ENCODE measurements around the gene GZMM. TPM values are rescaled to one million over a fixed set of nuclear protein-coding genes. Genes with fewer than 3 reads are reported as not detected.

Gene GZMM
- total RNA-seq, 4 donors from 2014 or later = 0.50 to 0.58 TPM; not detected in 2

DNA sequence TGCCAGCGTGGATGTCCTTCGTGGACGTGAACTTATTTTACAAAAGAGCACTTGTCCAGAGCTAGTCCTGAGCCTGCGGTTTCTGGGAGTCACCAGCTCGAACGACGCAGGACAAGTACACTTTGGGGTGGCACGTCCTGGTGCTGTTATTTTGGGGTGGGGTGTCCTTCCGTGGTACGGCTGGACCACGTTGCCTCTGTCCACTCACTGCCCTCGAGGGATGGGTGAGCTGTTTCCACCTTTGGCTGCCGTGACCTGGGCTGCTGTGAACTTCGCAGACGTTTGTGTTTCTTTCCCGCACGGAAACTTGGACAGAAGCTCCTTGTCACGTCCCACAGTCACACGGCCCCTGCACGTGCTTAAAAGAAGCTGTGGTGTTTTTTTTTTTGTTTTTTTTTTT is 11.0 kb downstream of the GZMM start:
- H3K27ac ChIP-seq (replicated peaks in 1 of 4) = no peak overlapping the region
- 78% methylated on average over 20 of the region's 20 CpGs for WGBS
- H3K36me3 ChIP-seq = no peaks in the 10 kb centered on the region
- intact Hi-C loops (cut with DNase I) = no loop called here
- H3K9me3 ChIP-seq = no peaks in the 10 kb centered on the region
- no peak for DNase-seq (ENCODE audit: extremely low spot score)
- H3K27me3 ChIP-seq = peaks cover 0 to 14% (median 0%) of the 10 kb centered on the region in 4 donors
- H3K4me3 ChIP-seq = no peak overlapping the region
- H3K4me1 ChIP-seq = peaks cover 14 to 22% (median 16%) of the 10 kb centered on the region in 4 donors
- TF ChIP-seq POLR2AphosphoS5 (IDR thresholded peaks at IDR 0.05) = no peak
- TF ChIP-seq POLR2A (IDR thresholded peaks at IDR 0.05; ENCODE audit: low read depth) = no peak
- no peak for TF ChIP-seq EP300 (IDR thresholded peaks at IDR 0.05)
- TF ChIP-seq, protein P1, sequence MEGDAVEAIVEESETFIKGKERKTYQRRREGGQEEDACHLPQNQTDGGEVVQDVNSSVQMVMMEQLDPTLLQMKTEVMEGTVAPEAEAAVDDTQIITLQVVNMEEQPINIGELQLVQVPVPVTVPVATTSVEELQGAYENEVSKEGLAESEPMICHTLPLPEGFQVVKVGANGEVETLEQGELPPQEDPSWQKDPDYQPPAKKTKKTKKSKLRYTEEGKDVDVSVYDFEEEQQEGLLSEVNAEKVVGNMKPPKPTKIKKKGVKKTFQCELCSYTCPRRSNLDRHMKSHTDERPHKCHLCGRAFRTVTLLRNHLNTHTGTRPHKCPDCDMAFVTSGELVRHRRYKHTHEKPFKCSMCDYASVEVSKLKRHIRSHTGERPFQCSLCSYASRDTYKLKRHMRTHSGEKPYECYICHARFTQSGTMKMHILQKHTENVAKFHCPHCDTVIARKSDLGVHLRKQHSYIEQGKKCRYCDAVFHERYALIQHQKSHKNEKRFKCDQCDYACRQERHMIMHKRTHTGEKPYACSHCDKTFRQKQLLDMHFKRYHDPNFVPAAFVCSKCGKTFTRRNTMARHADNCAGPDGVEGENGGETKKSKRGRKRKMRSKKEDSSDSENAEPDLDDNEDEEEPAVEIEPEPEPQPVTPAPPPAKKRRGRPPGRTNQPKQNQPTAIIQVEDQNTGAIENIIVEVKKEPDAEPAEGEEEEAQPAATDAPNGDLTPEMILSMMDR (IDR thresholded peaks at IDR 0.05) = no peak

GRCh38 chr19:555474-555808 is 11.6 kb downstream of the GZMM start:
- intact Hi-C loops (cut with DNase I) = no loop called here
- Histone ChIP-seq H3K27me3 (peaks cover 0 to 14% (median 0%) of the 10 kb centered on the region in 4 donors), H3K27ac (replicated peaks in 1 of 4) (no peak overlapping the region), H3K4me3 (no peak overlapping the region), H3K4me1 (peaks cover 14 to 22% (median 16%) of the 10 kb centered on the region in 4 donors), H3K9me3 (no peaks in the 10 kb centered on the region), H3K36me3 (no peaks in the 10 kb centered on the region)
- no peak for TF ChIP-seq POLR2A (IDR thresholded peaks at IDR 0.05; ENCODE audit: low read depth)
- TF ChIP-seq POLR2AphosphoS5 (IDR thresholded peaks at IDR 0.05) = no peak
- TF ChIP-seq EP300 (IDR thresholded peaks at IDR 0.05) = no peak
- TF ChIP-seq, protein P1 (IDR thresholded peaks at IDR 0.05) = no peak
- WGBS = 94% methylated on average over 14 of the region's 14 CpGs
- no peak for DNase-seq (ENCODE audit: extremely low spot score)

GRCh38 chr19:556611-557382 is 12.9 kb downstream of the GZMM start:
- Histone ChIP-seq H3K4me3 (no peak overlapping the region), H3K9me3 (no peaks in the 10 kb centered on the region), H3K4me1 (peaks cover 9 to 22% (median 11%) of the 10 kb centered on the region in 4 donors), H3K36me3 (no peaks in the 10 kb centered on the region), H3K27me3 (peaks cover 0 to 5% (median 0%) of the 10 kb centered on the region in 4 donors), H3K27ac (replicated peaks in 1 of 4) (no peak overlapping the region)
- DNase-seq (ENCODE audit: extremely low spot score) = no peak
- WGBS = 87% methylated on average over 31 of the region's 31 CpGs
- intact Hi-C loops (cut with DNase I) = no loop called here
- no peak for TF ChIP-seq EP300 (IDR thresholded peaks at IDR 0.05)
- no peak for TF ChIP-seq POLR2A (IDR thresholded peaks at IDR 0.05; ENCODE audit: low read depth)
- TF ChIP-seq, protein P1 (IDR thresholded peaks at IDR 0.05) = no peak
- TF ChIP-seq POLR2AphosphoS5 (IDR thresholded peaks at IDR 0.05) = no peak

- WGBS = 66% methylated on average over 10 of the region's 21 CpGs
- Histone ChIP-seq H3K27me3 (peaks cover 0 to 3% (median 0%) of the 10 kb centered on the region in 4 donors), H3K27ac (replicated peaks in 1 of 4) (no peak overlapping the region), H3K9me3 (no peaks in the 10 kb centered on the region), H3K4me3 (no peak overlapping the region), H3K36me3 (no peaks in the 10 kb centered on the region), H3K4me1 (peaks cover 9 to 22% (median 11%) of the 10 kb centered on the region in 4 donors)
- no peak for DNase-seq (ENCODE audit: extremely low spot score)
- intact Hi-C loops (cut with DNase I) = no loop called here
- TF ChIP-seq POLR2AphosphoS5 (IDR thresholded peaks at IDR 0.05) (no peak), EP300 (IDR thresholded peaks at IDR 0.05) (no peak), POLR2A (IDR thresholded peaks at IDR 0.05; ENCODE audit: low read depth) (no peak)
- TF ChIP-seq, protein P1 (IDR thresholded peaks at IDR 0.05) = no peak
Observed at GRCh38 chr19:558770-559439, 15.1 kb downstream of the GZMM start.
